PC-9 (cell line): ENCODE measurements around the gene MRPS18B. TPM values are rescaled to one million over a fixed set of nuclear protein-coding genes. Genes with fewer than 3 reads are reported as not detected.

Source experiments
- Bru-seq: library from RNA; stranded (reverse); fragments of 400-500 nt; gene quantifications from one replicate; lab custom pipeline; 2021; lab: Mats Ljungman, UMichigan
- BruChase-seq, 2 experiments: library from RNA; stranded (reverse); fragments of 400-500 nt; gene quantifications; one replicate each; lab custom pipeline; 2021; lab: Mats Ljungman, UMichigan
- BruUV-seq: library from RNA; stranded (reverse); fragments of 400-500 nt; replicated peaks from 2 replicates; lab custom pipeline; 2021; lab: Mats Ljungman, UMichigan
- CTCF ChIA-PET: fragments of 300-600 bp; sonication (Branson Sonifier 250); formaldehyde crosslinking; loops from one replicate; lab custom pipeline; 2022; ENCODE audit warnings: antibody characterized with exemption; lab: Charles Lee
- POLR2A ChIA-PET: fragments of 300-600 bp; sonication (Branson Sonifier 250); formaldehyde crosslinking; loops from one replicate; lab custom pipeline; 2022; ENCODE audit warnings: antibody characterized with exemption; ENCODE audit not compliant: unreplicated experiment; lab: Charles Lee
- DNase-seq, 2 experiments: peaks; one replicate each; pipeline versions ENCODE4 v3.0.0 to v3.0.0-alpha.2; 2015 to 2022; ENCODE audit warnings: mixed read lengths in 1 of 2
- H2AFZ ChIP-seq: fragments of 200-600 bp; sonication (generic); 2 replicates; pipeline ENCODE4 v1.8.1; 2017; ENCODE audit warnings: antibody characterized with exemption
- H3F3A ChIP-seq: fragments of 200-600 bp; sonication (generic); 2 replicates; pipeline ENCODE4 v1.8.1; 2017; ENCODE audit warnings: antibody characterized with exemption, mild to moderate bottlenecking, low read depth; ENCODE audit not compliant: insufficient read depth
- H3K27ac ChIP-seq: fragments of 200-600 bp; sonication (generic); 2 replicates; pipeline ENCODE4 v1.6.1; 2016; ENCODE audit warnings: mixed run types
- H3K27me3 ChIP-seq: fragments of 200-600 bp; sonication (generic); 2 replicates; pipeline ENCODE4 v1.6.1; 2016; ENCODE audit warnings: low read depth, mixed run types; ENCODE audit not compliant: insufficient read depth
- H3K36me3 ChIP-seq: fragments of 200-600 bp; sonication (generic); 2 replicates; pipeline ENCODE4 v1.6.1; 2016; ENCODE audit warnings: low read depth, mixed run types
- H3K4me1 ChIP-seq: fragments of 200-600 bp; sonication (generic); replicated peaks from 2 replicates; pipeline ENCODE4 v1.6.1; 2016; ENCODE audit warnings: mixed run types; ENCODE audit not compliant: insufficient read depth
- H3K4me2 ChIP-seq: fragments of 200-600 bp; sonication (generic); 2 replicates; pipeline ENCODE4 v1.6.1; 2017; ENCODE audit warnings: mixed run types
- H3K4me3 ChIP-seq: fragments of 200-600 bp; sonication (generic); 2 replicates; pipeline ENCODE4 v1.6.1; 2016; ENCODE audit warnings: mixed run types
- H3K79me2 ChIP-seq: fragments of 200-600 bp; sonication (generic); 2 replicates; pipeline ENCODE4 v1.6.1; 2017; ENCODE audit warnings: low read depth, mixed run types
- H3K9me2 ChIP-seq: fragments of 200-600 bp; sonication (generic); 2 replicates; pipeline ENCODE4 v1.8.1; 2017; ENCODE audit warnings: mild to moderate bottlenecking; ENCODE audit not compliant: insufficient read depth
- H3K9me3 ChIP-seq: fragments of 200-600 bp; sonication (generic); 2 replicates; pipeline ENCODE4 v1.8.1; 2016; ENCODE audit warnings: low read depth; ENCODE audit not compliant: insufficient read depth
- H4K20me1 ChIP-seq: fragments of 200-600 bp; sonication (generic); 2 replicates; pipeline ENCODE4 v1.8.1; 2017; ENCODE audit not compliant: insufficient read depth
- EZH2 ChIP-seq: fragments of 200-600 bp; sonication (generic); IDR thresholded peaks from 2 replicates; pipeline ENCODE4 v1.8.0; 2017; ENCODE audit warnings: antibody characterized with exemption, low read depth
- intact Hi-C: fragments of 100-400 bp; cut with micrococcal nuclease; formaldehyde crosslinking; loops from one replicate; pipeline ENCODE4 v1.10.0; 2022; ENCODE audit not compliant: unreplicated experiment
- long read RNA-seq: library from polyadenylated mRNA; stranded (forward); transcript quantifications from one replicate; pipeline ENCODE4 v2.0.0, GENCODE V29; 2022
- total RNA-seq: library from RNA; stranded (reverse); gene quantifications from 2 replicates; pipeline ENCODE4 v1.2.3, GENCODE V29; 2021
- TF ChIP-seq, protein P1 (sequence below): fragments of 200-600 bp; sonication (generic); conservative IDR thresholded peaks from 2 replicates; pipeline ENCODE4 v1.6.1; 2017; ENCODE audit warnings: mixed run types, antibody characterized with exemption, mild to moderate bottlenecking, moderate library complexity

The MRPS18B gene
- total RNA-seq: 65.2 and 86.8 TPM in 2 replicates
- Bru-seq, nascent RNA: percentile 88 among the genes with signal in this experiment
- percentile 83 among the genes with signal in this experiment for BruChase-seq, experiment 1, labeled RNA remaining after a 2-hour chase
- BruChase-seq, experiment 2, labeled RNA remaining after a 6-hour chase: percentile 93 among the genes with signal in this experiment
- long read RNA-seq, transcript MRPS18B-206 (7 exons, 1,532 nt): major isoform, 203 of 232 reads
- long read RNA-seq, partial matches to known transcripts: 22 of 232 reads
- long read RNA-seq, other reads (novel, unspliced or antisense): 7 of 232 reads

DNA sequence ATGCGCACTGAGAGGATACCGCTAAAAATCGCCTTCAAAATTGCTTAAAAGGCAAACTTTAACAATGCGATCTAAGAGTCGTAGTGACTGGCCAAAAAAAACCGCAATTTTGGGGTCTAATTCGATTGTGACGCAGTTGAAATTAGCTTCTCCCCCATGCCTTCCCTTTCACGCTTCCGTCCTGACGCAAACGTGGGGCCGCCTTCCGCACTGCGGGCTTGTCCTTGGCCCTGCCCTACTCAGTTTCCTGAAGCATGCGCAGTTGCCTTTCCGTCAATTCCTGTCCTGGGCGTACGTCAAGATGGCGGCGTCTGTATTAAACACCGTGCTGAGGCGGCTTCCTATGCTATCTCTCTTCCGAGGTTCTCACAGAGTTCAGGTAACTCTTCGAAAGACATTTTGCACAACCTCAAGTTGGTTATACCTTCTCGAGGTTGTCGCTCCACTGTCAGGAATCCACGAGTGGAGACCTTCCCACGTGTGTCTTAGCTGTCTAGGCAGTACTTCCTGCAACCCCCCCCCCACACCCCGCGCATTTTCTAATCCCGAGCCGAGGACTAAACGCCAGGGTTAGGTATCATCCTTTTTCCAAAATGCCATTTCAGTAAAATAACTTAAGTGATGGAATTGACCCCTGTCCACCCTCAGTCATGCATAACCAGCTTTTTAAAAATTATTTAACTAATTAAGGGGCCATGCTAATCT is at the start of gene MRPS18B:
Gene MRPS18B (plus strand): TSS at position 276 of the 705 bp plus-strand sequence. CDS start 26 bp downstream, at position 302.
- H3K4me1 ChIP-seq: peaks cover 29% of the 10 kb centered on the region
- H3K9me3 ChIP-seq: no peaks in the 10 kb centered on the region
- TSS peak; percentile 30 for BruUV-seq
- intact Hi-C loops: loop anchor here (1.0 to 2.0 kb wide), 5 partner anchors 47 to 266 kb away; partner anchors contain the start of genes ABCF1, GNL1, MDC1 and PPP1R18
- peaks cover 49% of the 10 kb centered on the region for H3K79me2 ChIP-seq
- no peaks in the 10 kb centered on the region for H3K27me3 ChIP-seq
- peaks cover 70% of the 10 kb centered on the region for H3F3A ChIP-seq
- peak within 1 kb of the TSS; percentile 98 for H3K4me2 ChIP-seq
- CTCF ChIA-PET: interaction anchor here (0.5 to 1.2 kb wide), 5 partner anchors 18 to 113 kb away, joined by 3 to 6 read pairs (median 4); no protein-coding TSS in a partner anchor
- POLR2A ChIA-PET: interaction anchor here (0.6 to 0.7 kb wide), 6 partner anchors 48 to 1634 kb away, joined by 3 to 7 read pairs (median 5); partner anchors contain the start of gene NRM
- H3K36me3 ChIP-seq: peaks cover 27% of the 10 kb centered on the region
- peak within 1 kb of the TSS; percentile 86 for H3K27ac ChIP-seq
- no peaks in the 10 kb centered on the region for H3K9me2 ChIP-seq
- DNase-seq: peak; percentile 89 to 96
- peaks cover 9% of the 10 kb centered on the region; the same call in 1 of the 2 replicates for H4K20me1 ChIP-seq
- H2AFZ ChIP-seq: peak within 1 kb of the TSS; percentile 85
- peak within 1 kb of the TSS; percentile 87 for H3K4me3 ChIP-seq
- TF ChIP-seq, protein P1, sequence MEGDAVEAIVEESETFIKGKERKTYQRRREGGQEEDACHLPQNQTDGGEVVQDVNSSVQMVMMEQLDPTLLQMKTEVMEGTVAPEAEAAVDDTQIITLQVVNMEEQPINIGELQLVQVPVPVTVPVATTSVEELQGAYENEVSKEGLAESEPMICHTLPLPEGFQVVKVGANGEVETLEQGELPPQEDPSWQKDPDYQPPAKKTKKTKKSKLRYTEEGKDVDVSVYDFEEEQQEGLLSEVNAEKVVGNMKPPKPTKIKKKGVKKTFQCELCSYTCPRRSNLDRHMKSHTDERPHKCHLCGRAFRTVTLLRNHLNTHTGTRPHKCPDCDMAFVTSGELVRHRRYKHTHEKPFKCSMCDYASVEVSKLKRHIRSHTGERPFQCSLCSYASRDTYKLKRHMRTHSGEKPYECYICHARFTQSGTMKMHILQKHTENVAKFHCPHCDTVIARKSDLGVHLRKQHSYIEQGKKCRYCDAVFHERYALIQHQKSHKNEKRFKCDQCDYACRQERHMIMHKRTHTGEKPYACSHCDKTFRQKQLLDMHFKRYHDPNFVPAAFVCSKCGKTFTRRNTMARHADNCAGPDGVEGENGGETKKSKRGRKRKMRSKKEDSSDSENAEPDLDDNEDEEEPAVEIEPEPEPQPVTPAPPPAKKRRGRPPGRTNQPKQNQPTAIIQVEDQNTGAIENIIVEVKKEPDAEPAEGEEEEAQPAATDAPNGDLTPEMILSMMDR: no peak
- TF ChIP-seq EZH2: no peak

DNA sequence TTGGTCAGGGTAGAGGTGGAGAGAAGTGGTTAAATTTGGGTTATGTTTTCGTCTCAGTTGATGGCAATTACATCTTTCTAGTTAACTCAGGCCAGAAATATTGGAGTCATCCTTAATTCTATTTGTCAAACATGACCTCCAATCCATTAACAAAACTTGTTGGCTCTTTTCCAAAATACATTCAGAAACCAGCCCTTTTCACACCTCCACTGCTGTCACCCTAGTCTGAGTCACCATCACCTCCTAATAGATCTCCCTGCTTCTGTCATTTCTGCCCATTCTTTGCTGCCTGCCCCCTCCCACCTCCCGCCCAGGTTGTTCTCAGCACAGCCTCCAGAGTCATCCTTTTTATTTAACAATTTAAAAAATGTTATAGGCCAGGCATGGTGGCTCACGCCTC is 49.4 kb upstream of the MRPS18B start:
- Histone ChIP-seq H3K4me2 (no peak overlapping the region), H3K27me3 (no peaks in the 10 kb centered on the region), H3K4me3 (no peak overlapping the region), H3K4me1 (peaks cover 25% of the 10 kb centered on the region), H3K27ac (no peak overlapping the region), H3K36me3 (0 out of 2 replicates have a peak, but pooled peaks cover 8% of the 10 kb centered on the region), H3K9me2 (no peaks in the 10 kb centered on the region), H2AFZ (no peak overlapping the region), H3F3A (peaks cover 30% of the 10 kb centered on the region), H3K79me2 (peaks cover 17% of the 10 kb centered on the region), H4K20me1 (peaks cover 15% of the 10 kb centered on the region), H3K9me3 (no peaks in the 10 kb centered on the region)
- POLR2A ChIA-PET: no interaction called here
- CTCF ChIA-PET: interaction anchor here (0.7 kb wide), 1 partner anchor 29 kb away, joined by 3 read pairs; no protein-coding TSS in a partner anchor
- no peak for TF ChIP-seq EZH2
- TF ChIP-seq, protein P1: no peak
- no TSS peak for BruUV-seq
- peak in 1 of 2 experiments; percentile 45 for DNase-seq
- intact Hi-C loops: no loop called here

DNA sequence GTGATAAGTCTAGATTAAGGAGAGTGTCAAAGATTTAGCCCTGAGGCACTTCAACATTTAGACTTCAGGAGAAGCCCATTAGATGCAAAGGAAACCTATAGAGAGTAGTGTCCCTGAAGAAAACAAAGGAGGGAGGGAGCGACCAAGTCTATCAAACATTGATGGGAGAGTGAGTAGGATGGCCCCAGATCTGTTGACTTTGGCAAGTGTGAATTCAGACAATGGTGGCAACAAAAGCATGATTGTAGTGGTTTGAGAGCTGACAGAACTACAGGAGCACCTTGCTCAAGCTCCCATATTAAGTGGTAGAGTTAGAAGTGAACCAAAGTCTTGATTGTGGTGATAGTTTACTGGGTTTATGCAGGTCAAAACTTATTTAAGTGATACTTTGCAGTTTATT is 47.4 kb upstream of the MRPS18B start:
- ChIA-PET CTCF (no interaction called here), POLR2A (interaction anchor here (0.5 to 1.9 kb wide), 2 partner anchors 20 to 40 kb away, joined by 3 to 6 read pairs; no protein-coding TSS in a partner anchor)
- H3K36me3 ChIP-seq: peaks cover 15% of the 10 kb centered on the region; the same call in 1 of the 2 replicates
- peaks cover 38% of the 10 kb centered on the region for H3K79me2 ChIP-seq
- no peaks in the 10 kb centered on the region for H3K9me3 ChIP-seq
- H3K4me2 ChIP-seq: peak overlapping the region; percentile 96
- intact Hi-C loops: loop anchor here (2.0 kb wide), 1 partner anchor 47 kb away; the partner anchor contains the start of genes MRPS18B and PPP1R10
- peak overlapping the region; percentile 99 for H2AFZ ChIP-seq
- H3K4me1 ChIP-seq: peaks cover 33% of the 10 kb centered on the region
- H4K20me1 ChIP-seq: peaks cover 35% of the 10 kb centered on the region
- H3F3A ChIP-seq: peaks cover 23% of the 10 kb centered on the region
- H3K27me3 ChIP-seq: no peaks in the 10 kb centered on the region
- peak overlapping the region; percentile 80 for H3K4me3 ChIP-seq
- TF ChIP-seq, protein P1: no peak
- TF ChIP-seq EZH2: no peak
- no peak overlapping the region for H3K27ac ChIP-seq
- BruUV-seq: no TSS peak
- no peak for DNase-seq
- no peaks in the 10 kb centered on the region for H3K9me2 ChIP-seq
